Transverse colon (tissue), 3 donors: ENCODE data around the gene ATOH8.

Source experiments
- EP300 ChIP-seq: sonication (generic); formaldehyde crosslinking; IDR thresholded peaks from one replicate; pipeline ENCODE4 v1.6.1; 2017; ENCODE audit warnings: antibody characterized with exemption, low read depth
- POLR2A ChIP-seq: fragments of 450-650 bp; IDR thresholded peaks from one replicate; pipeline ENCODE4 v1.6.1; 2016; ENCODE audit warnings: antibody characterized with exemption, mild to moderate bottlenecking, moderate library complexity
- TF ChIP-seq, protein P1 (sequence below), 5 experiments: fragments of 200-600 bp in 3 of 5; fragments of 450-650 bp in 2 of 5; sonication (generic) in 3 of 5; IDR thresholded peaks; 1 replicate in 2 of 5; 2 replicates in 3 of 5; pipeline ENCODE4 v1.5.1; 2016 to 2017; ENCODE audit warnings: antibody characterized with exemption in 5 of 5, inconsistent platforms in 3 of 5, mild to moderate bottlenecking in 2 of 5, moderate library complexity in 1 of 5

DNA sequence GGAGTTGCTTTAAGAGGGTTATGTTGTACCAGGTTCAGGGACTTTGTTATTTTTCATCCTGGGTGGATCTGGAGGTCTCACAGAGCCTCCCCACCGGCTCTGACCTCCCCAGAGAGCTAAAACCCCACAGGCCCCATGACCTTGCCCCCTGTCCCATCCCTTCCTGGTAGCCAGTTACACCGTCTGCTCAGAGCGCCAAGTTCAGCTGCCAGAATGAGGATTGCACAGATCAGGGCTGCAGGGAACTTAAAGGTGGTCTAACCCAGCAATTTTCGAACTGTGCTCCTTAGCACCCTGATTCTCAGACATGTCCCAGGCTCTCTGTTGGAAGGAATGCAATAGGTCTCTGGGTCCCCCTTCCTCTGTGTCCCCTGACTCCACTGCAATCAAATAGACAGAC, 32.1 kb downstream of the ATOH8 start:
- no peak for TF ChIP-seq POLR2A
- TF ChIP-seq, protein P1, sequence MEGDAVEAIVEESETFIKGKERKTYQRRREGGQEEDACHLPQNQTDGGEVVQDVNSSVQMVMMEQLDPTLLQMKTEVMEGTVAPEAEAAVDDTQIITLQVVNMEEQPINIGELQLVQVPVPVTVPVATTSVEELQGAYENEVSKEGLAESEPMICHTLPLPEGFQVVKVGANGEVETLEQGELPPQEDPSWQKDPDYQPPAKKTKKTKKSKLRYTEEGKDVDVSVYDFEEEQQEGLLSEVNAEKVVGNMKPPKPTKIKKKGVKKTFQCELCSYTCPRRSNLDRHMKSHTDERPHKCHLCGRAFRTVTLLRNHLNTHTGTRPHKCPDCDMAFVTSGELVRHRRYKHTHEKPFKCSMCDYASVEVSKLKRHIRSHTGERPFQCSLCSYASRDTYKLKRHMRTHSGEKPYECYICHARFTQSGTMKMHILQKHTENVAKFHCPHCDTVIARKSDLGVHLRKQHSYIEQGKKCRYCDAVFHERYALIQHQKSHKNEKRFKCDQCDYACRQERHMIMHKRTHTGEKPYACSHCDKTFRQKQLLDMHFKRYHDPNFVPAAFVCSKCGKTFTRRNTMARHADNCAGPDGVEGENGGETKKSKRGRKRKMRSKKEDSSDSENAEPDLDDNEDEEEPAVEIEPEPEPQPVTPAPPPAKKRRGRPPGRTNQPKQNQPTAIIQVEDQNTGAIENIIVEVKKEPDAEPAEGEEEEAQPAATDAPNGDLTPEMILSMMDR (IDR thresholded peaks at IDR 0.05): no peak
- TF ChIP-seq EP300: no peak
